ENCODE data around the gene CD82.

CD82 gene

DNA sequence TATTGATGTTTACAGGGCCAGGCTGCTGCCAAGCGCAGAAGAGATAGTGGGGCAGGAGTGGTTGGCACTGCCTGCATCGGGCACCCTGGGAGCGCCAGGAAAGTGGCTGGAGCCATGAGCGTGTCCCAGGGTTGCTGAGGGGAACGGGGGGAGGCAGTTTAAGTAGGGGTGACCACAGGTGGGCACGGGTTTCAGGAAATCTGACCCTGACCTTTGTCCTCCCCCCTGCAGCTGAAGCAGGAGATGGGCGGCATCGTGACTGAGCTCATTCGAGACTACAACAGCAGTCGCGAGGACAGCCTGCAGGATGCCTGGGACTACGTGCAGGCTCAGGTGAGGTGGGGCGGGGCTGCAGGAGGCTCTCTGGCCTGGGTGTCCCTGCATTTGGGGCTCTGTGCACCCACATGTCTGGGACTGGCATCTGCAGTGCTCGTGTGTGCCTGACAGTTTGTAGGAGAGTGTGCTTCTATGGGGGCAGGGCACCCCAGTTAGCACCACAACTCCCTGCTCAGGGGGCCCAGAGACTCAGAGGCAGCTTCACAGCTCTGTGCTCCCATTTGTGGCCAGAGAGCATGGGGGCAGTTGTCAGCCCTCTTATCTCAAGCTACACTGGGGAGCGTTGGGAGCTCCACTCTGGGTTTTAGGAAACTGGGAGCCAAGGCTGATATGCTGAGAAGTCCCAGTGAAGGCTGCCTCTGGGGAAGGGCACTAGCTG, 49.7 kb downstream of the CD82 start:
- H3K27ac ChIP-seq = 0 out of 2 replicates have a peak overlapping the region, but pooled peaks have one; percentile 11
- no peak for TF ChIP-seq CTCF (conservative IDR thresholded peaks at IDR 0.05; ENCODE audit: low read depth)
- ChIA-PET CTCF (interaction anchor here (0.6 to 1.7 kb wide), 3 partner anchors 58 to 622 kb away, joined by 3 to 9 read pairs (median 4); no protein-coding TSS in a partner anchor), POLR2A (ENCODE audit: low non-redundant PET) (no interaction called here)
- no peak for DNase-seq (ENCODE audit: low spot score)

DNA sequence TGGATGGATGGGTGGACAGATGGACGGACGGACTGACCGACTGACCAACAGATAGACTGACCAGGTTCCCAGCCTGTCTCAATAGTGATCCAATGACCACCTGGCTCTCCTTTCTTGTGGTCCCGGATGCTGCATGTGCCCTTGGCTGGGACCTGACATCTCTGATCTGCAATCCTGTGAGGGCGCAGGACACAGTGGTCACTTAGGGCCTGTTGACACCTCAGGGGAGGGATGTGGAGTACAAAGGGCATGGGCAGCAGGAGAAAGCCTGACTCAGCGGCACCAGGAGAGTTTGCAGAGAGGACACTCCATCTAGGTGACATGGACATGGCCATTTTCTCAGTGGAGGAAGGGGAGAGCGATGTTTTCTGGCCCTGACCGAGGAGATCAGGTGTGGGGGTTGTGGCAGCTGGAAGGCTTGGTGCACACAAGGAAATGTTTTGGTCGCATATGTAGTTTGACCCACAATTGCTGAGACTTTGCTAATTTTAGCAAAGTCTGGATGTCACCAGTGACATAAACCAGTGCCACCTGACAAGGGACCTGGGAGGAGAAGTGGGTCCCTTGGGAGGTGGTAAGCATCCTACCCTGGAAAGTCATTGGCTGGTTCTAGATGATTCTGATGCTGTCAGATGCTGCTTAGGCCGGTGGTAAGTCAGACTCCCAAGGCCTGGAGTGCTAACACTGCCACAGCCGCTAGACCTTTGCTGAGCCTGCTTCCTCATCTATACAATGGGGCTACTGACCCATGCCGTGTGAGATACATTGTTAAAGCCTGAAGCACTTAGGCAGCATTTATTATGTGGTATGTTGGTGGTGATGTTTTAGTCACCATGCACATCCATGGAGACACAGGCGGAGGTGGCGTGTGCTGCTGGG, 50.7 kb downstream of the CD82 start:
- TF ChIP-seq CTCF (conservative IDR thresholded peaks at IDR 0.05; ENCODE audit: low read depth) = no peak
- no peak overlapping the region for H3K27ac ChIP-seq
- ChIA-PET POLR2A (ENCODE audit: low non-redundant PET) (no interaction called here), CTCF (interaction anchor here (0.5 to 2.6 kb wide), 21 partner anchors 8 to 621 kb away, joined by 3 to 103 read pairs (median 4); no protein-coding TSS in a partner anchor)
- no peak for DNase-seq (ENCODE audit: low spot score)

DNA sequence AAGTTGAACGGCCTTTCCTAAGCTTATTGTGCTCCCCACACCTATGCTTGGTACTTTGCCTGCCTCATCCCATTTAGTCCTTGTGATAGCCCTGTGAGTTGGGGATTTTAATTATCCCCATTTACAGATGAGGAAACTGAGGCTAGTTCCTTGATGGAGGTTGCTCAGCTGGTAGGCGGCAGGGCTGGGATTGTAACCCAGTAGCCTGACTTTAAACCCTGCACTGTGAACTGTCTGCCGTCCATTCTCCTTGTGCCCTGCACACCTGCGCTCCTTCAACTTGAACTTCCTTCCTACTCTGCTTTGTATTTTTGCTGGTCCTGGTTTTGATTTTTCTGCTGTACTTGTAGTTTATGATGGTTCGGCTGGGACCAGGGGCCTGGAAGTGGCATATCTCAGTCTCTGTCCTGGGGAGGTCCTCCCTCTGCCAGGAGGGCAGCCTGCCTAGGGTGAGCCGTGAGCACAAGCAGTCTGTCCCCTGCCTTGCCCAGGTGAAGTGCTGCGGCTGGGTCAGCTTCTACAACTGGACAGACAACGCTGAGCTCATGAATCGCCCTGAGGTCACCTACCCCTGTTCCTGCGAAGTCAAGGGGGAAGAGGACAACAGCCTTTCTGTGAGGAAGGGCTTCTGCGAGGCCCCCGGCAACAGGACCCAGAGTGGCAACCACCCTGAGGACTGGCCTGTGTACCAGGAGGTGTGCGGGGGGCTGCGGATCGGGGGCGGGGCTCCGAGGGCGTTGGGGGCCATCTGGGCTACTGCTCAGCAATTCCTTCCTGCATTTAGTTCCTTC, 52.4 kb downstream of the CD82 start:
- POLR2A ChIA-PET (ENCODE audit: low non-redundant PET) = interaction anchor here (0.6 to 0.7 kb wide), 2 partner anchors 143 to 554 kb away, joined by 3 to 12 read pairs; no protein-coding TSS in a partner anchor
- TF ChIP-seq CTCF (conservative IDR thresholded peaks at IDR 0.05; ENCODE audit: low read depth) = no peak
- H3K27ac ChIP-seq = no peak overlapping the region
- CTCF ChIA-PET = interaction anchor here (0.6 to 2.6 kb wide), 11 partner anchors 12 to 328 kb away, joined by 3 to 103 read pairs (median 4); no protein-coding TSS in a partner anchor
- no peak for DNase-seq (ENCODE audit: low spot score)

DNA sequence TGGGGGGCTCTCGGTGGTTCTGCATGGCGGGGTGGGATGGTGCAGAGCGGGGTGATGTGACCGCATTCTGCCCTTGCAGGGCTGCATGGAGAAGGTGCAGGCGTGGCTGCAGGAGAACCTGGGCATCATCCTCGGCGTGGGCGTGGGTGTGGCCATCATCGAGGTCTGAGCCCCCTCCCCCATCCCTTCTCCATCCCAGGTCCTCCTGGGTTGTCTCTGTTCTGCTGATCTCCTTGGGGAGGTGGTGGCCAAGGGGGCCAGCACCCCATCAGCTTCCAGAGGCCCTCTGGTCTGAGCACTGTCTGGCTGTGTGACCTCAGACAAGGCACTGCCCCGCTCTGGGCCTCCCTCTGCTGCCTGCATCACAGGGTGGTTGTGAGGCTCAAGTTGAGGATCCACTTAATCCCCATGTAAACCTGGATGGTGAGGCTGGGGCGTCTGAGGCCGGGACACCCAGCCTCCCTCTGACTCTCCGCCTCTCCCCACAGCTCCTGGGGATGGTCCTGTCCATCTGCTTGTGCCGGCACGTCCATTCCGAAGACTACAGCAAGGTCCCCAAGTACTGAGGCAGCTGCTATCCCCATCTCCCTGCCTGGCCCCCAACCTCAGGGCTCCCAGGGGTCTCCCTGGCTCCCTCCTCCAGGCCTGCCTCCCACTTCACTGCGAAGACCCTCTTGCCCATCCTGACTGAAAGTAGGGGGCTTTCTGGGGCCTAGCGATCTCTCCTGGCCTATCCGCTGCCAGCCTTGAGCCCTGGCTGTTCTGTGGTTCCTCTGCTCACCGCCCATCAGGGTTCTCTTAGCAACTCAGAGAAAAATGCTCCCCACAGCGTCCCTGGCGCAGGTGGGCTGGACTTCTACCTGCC, 53.3 kb downstream of the CD82 start:
- TF ChIP-seq CTCF (conservative IDR thresholded peaks at IDR 0.05; ENCODE audit: low read depth) = no peak
- POLR2A ChIA-PET (ENCODE audit: low non-redundant PET) = no interaction called here
- CTCF ChIA-PET = interaction anchor here (2.6 kb wide), 1 partner anchor 61 kb away, joined by 103 read pairs; no protein-coding TSS in a partner anchor
- H3K27ac ChIP-seq = no peak overlapping the region
- DNase-seq (ENCODE audit: low spot score) = no peak

- no peak for TF ChIP-seq CTCF (conservative IDR thresholded peaks at IDR 0.05; ENCODE audit: low read depth)
- ChIA-PET CTCF (interaction anchor here (0.5 to 1.8 kb wide), 5 partner anchors 8 to 470 kb away, joined by 3 to 10 read pairs (median 4); no protein-coding TSS in a partner anchor), POLR2A (ENCODE audit: low non-redundant PET) (no interaction called here)
- DNase-seq (ENCODE audit: low spot score) = no peak
- H3K27ac ChIP-seq = no peak overlapping the region
Observed at GRCh38 chr11:44620328-44620725, 54.9 kb downstream of the CD82 start.
